ENCODE results near the gene ELL2.

DNA sequence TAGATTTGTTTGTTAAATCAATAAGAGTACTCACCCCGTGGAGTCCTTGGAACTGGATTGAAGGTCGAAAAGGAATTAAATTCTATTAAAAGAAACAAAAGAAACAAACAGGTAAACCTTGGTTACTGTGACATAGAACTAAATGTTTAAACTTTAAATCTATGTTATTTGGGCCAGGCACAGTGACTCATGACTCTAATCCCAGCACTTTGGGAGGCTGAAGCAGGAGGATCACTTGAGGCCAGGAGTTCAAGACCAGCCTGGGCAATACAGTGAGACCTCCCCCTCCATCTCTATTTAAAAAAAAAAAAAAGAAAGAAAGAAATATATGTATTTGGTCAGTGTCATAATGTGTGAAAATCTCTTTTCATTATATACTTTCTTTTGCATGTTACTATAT lies 18.7 kb downstream of the ELL2 start:
- TF ChIP-seq, protein P1, sequence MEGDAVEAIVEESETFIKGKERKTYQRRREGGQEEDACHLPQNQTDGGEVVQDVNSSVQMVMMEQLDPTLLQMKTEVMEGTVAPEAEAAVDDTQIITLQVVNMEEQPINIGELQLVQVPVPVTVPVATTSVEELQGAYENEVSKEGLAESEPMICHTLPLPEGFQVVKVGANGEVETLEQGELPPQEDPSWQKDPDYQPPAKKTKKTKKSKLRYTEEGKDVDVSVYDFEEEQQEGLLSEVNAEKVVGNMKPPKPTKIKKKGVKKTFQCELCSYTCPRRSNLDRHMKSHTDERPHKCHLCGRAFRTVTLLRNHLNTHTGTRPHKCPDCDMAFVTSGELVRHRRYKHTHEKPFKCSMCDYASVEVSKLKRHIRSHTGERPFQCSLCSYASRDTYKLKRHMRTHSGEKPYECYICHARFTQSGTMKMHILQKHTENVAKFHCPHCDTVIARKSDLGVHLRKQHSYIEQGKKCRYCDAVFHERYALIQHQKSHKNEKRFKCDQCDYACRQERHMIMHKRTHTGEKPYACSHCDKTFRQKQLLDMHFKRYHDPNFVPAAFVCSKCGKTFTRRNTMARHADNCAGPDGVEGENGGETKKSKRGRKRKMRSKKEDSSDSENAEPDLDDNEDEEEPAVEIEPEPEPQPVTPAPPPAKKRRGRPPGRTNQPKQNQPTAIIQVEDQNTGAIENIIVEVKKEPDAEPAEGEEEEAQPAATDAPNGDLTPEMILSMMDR (IDR thresholded peaks at IDR 0.05) = no peak
- TF ChIP-seq POLR2A (IDR thresholded peaks at IDR 0.05) = no peak

All from heart left ventricle (tissue), 13 donors.